HG02970 (cell line): ENCODE measurements around the gene TMEM129.

Experiments
- ATAC-seq: cut with Tn5 transposase; IDR thresholded peaks from one replicate; pipeline ENCODE4 v1.9.1; 2021; ENCODE audit warnings: mild to moderate bottlenecking, moderate library complexity, moderate number of reproducible peaks; ENCODE audit not compliant: unreplicated experiment, low FRiP score

TMEM129 gene

DNA sequence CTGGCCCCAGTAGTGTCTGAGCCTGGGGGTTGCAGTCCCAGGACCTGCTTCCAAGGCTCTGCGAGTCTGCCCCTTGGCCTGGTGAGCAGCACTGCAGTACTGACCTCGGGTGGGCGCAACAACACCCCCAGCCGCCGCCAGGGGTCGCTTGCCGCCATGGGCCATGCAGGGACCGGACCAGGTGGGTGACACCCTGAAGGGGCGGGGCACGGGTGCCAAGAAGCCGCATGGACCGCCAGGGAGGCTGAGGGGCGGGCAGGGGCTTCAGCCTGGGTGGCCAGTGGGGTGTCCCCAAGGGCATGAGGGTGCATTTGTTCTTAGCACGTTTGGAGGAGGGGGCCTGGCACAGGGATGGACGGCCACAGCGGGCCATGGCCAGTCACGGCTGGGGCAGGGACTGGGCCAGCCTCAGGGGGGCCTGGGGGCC is 25.2 kb upstream of the TMEM129 start:
- ATAC-seq: no peak

DNA sequence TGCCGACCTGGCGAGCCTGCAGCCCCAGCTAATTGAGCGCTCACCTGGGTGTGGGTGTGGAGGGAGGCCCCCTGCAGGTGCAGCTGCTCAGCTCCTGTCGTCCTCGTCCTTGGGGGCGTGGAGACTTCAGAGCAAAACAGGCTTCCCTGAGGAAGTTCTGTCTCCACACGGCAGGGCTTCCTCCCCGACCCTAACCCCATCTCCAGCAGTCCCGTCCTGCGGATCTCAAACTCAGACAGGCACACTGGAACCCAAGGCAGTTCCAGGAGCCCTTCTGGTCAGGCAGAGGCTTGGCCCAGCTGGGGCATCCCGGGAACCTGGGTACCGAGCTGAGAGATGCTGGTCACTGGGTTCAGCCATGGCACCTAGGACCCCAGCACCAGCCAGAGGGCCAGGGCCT is 24.6 kb upstream of the TMEM129 start:
- ATAC-seq: no peak

DNA sequence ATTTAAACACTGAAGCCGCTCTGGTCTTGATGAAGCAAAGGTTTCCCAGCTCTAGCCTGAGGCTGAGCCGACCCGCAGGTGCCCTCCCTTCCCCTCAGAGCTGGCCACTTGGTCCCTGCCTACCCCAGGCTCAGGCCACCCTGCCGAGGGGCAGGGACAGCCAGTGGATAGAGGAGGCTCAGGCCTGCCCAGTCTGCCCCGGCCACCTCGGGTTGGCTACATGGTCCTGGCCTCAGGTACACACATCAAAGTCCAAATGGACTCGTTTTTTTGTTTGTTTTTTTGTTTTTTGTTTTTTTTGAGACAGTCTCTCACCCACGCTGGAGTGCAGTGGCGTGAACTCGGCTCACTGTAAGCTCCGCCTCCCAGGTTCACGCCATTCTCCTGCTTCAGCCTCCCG is 24.0 kb upstream of the TMEM129 start:
- no peak for ATAC-seq

DNA sequence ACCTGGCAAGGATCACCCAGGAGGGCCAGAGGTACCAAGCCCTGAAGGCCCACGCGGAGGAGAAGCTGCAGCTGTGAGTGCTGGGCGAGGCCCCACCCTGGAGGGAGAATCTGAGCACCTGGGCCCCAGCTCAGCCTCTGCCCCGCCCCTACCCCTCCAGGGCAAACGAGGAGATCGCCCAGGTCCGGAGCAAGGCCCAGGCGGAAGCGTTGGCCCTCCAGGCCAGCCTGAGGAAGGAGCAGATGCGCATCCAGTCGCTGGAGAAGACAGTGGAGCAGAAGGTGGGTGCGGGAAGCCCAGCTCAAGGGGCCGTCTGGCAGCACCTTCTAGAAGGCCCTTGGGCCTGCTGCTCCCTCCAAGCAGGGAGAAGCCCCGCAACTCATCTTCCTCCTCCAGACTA is 23.4 kb upstream of the TMEM129 start:
- no peak for ATAC-seq

DNA sequence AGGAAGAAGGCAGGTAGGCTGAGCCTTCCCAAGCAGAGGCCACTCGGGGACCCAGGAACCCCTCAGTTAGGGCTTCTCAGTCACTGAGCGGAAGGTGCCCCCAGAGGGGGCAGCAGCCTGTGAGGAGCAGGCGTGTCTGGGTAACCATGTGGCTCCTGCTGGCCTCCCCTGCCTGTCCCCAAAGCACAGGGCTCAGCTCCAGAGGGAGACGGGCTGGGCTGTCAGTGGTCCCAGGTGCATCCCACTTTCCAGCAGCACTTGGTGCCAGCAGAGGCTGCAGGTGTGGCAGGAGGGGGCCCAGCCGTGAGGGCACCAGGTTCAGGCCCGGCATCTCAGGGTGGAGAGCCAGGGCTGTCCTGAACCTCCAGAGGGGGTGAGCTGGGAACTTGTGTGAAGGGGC is 22.9 kb upstream of the TMEM129 start:
- no peak for ATAC-seq

DNA sequence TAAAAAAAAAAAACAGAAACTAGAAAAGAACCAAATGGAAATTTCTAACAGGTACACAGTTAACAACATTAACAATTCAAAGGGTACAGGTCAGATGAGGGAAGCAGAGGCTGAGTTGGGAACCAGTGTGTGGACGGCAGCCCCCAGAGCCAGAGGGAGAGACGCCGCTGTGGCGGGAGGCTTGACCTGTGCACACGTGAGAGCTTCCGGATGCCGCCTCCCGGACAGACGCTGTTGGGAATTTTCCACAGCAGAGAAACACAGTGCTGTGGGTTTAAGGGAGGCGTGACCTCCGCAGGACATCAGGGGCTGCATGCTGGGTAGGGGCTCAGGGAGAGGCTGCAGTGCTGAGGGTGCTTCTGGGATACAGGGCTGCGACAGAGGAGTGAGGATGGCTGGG is 22.4 kb upstream of the TMEM129 start:
- no peak for ATAC-seq

DNA sequence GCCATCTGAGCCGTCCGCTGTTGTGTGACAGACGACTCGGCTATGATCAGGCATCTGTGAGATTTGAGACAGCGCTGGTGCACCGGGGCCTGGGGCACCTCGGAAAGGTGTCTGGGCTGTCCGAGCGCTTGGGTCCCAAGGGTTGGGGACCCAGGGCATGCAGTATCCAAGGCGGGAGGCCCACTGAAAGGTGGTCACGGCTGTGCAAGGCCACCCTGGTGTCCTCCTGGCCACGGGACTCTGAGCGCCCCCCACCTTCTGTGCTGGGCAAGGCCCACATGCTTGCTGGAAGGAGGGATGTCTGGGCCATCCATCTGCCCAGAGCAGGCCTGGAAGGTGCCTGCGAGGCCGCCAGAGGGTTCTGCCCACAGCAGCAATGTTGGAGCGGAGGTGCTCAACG is 20.1 kb upstream of the TMEM129 start:
- no peak for ATAC-seq

DNA sequence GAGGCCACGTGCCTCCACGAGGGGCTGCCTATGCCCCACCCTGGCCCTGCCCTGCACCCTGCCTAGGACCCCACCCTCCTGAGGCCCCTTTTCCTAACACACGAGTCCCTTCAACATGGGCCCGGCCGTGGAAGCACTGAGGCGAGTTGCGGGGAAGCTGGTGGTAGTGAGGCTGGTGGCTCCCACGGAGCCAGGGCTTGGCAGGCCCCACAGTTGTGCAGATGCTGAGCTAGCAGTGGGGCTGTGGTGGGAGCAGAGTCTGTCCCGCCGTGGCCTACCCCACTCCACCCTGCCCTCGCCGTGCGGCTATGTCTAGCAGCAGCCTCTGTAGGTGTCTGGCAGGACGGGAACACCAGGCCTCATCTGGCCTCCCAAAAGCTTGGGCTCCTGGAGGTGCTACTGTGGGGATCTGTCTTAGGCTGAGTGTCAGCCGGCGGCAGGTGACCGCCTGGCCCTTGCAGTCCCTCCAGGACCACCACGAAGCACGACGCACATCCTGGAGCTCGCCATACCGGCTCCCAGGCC is 19.0 kb upstream of the TMEM129 start:
- ATAC-seq: no peak

DNA sequence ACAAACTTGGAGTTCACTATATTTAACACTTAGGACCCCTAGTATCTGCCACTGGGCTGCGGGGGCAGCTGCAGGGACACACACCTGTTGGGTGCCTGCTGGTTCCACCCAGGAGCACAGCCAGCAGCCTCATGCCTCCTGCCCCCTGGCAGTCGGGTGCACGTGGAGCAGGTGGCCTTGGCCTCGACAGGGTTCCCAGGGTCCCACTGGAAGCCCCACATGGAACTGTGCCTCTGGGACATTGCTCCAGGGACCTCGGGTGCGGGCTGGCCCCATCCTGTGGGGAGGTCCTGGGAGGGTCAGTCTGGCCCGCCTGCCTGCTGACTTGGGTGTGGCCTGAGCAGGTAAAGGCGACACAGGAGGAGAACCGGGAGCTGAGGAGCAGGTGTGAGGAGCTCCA is 18.2 kb upstream of the TMEM129 start:
- ATAC-seq: no peak

DNA sequence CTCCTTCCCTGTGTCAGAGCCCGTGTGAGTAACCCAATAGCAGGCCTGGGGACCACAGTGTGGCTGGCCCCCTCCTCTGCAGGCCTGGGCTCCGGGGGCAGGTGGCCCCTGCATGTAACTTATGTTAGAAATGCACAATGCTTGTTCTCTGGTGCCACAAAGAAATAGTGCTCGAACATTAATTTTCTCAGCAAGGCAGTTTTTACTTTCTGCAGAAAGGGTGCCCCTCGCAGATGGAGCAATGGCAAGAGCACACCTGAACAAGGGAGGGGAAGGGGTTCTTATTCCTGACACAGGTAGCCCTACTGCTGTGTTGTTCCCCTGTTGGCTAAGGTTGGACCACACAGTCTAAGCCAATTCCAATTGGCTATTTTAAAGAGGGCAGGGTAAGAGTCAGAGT is 17.3 kb upstream of the TMEM129 start:
- ATAC-seq: no peak

DNA sequence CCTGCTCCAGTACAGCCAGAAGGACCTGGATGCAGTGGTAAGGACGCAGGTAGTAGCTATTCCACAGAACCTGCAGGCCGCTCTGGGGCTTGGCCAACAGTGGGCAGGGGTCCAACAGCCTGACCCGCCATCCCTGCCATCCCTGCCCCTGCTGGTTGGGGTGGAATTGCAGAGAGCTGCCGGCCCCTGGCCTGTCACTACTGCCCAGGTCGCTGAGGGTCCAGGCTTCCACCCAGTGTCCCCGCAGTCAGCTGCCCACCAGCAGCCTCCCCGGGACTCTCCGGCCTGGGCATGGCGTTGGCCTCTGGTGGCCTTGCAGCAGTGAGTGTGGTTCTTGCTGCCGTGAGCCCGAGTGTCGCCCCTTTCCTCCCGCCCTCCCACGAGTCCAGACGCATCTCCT is 16.5 kb upstream of the TMEM129 start:
- no peak for ATAC-seq

DNA sequence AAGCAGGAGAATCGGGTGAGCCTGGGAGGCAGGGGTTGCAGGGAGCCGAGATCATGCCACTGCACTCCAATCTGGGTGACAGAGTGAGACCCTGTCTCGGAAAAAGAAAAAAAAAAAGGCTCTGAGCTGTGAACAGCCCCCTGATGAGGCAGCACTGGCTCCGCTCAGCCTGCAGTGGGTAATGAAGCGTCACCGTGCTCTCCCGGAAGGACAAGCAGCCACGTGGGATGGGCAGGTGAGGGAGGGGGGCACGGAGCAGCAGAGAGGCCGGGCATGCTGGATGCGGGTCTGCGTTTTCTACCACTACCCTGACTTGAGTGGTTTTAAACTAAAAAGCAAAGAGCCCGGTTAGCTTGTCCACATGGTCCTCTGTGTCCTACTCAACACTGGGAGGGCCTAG is 15.7 kb upstream of the TMEM129 start:
- no peak for ATAC-seq

DNA sequence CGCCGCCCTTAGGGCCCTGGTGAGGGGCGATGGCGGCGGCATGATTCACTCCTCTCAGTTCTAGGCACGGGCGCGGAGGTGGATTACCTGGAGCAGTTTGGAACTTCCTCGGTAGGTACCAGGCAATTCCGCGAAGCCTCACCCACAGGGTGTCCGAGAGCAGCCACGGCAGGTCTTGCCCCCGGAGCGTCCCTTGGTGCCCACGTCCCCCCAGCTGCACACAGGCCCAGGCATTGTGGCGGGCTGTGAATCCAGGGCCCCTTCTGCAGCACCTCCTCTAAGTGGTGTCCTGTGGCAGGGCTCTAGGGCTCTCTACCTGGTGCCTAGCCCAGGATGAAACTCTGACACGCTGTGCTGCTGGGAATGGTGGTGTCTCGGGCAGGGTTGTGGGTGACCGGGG is 14.1 kb upstream of the TMEM129 start:
- ATAC-seq: no peak

DNA sequence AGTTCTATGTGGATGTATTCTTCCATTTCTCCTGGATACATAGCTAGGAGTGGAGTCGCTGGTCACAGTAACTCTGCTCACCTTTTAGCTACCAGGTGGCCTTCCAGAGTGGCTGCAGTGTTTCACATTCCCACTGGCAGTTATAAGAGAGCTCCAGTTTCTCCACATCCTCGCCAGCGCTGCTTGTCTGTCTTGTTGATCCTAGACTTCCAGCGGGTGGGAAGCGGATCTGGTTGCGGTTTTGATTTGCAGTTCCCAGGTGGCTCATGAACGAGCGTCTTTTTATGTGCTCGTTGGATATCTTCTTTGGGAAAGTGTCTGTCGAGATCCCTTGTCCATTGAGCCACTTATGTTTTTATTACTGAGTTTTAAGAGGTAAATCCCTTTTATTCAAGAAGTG is 11.8 kb upstream of the TMEM129 start:
- ATAC-seq: no peak

DNA sequence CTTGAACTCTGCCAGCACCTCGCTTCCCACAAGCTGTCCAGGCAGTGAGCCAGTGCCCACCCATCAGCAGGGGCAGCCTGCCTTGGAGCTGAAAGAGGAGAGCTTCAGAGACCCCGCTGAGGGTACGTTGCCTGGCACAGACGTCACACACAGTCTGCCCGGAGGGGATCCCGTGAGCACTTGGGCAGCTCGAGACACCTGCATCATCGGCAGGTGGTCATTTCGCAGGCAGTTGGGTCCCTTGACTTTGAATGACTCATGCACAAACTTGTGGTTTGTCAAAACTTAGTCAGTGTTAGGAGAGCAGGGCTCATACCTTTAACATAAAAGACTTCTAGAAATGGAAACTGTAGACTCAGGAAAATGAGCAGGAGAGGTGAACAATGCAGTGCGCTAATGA is 10.1 kb upstream of the TMEM129 start:
- ATAC-seq: no peak

DNA sequence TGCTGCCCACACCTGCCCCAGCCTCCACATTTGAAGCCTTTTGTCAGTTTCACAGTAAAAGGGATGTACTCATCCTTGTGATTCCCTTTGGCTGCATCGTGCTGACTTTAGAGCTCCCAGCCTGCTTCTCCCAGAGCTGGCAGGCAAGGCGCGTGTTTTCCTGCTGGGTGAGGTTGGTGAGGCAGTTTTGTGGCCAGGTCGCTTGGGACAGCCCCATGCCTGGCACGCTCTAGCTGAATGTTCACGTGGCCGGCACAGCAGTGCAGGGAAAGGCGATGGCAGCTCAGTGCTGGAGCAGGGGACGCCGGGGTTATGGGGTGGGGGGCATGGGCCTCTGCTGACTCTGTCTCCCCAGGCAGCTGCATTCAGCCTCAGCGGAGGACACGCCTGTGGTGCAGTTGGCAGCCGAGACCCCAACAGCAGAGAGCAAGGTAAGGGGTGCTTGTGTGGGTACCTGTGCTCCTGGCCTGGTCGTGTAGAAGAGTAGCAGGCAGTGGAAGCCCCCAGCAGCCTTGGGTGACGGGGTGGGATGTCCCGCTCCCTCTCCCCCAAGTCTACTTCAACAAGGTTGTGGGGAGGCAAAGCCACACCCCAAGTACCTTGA is 9.5 kb upstream of the TMEM129 start:
- ATAC-seq: no peak

DNA sequence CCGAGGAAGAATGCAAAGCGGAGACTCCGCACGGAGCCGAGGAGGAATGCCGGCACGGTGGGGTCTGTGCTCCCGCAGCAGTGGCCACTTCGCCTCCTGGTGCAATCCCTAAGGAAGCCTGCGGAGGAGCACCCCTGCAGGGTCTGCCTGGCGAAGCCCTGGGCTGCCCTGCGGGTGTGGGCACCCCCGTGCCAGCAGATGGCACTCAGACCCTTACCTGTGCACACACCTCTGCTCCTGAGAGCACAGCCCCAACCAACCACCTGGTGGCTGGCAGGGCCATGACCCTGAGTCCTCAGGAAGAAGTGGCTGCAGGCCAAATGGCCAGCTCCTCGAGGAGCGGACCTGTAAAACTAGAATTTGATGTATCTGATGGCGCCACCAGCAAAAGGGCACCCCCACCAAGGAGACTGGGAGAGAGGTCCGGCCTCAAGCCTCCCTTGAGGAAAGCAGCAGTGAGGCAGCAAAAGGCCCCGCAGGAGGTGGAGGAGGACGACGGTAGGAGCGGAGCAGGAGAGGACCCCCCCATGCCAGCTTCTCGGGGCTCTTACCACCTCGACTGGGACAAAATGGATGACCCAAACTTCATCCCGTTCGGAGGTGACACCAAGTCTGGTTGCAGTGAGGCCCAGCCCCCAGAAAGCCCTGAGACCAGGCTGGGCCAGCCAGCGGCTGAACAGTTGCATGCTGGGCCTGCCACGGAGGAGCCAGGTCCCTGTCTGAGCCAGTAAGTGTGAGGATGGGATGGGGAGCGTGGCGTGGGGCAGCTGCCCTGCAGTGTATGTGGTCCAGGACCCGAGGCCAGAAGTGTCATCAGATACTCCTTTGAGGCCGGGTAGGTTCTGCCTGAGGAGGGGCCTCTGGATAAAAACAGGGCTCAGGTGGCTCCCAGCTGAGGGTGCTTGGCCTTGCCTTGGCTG is 7.2 kb upstream of the TMEM129 start:
- ATAC-seq: no peak

DNA sequence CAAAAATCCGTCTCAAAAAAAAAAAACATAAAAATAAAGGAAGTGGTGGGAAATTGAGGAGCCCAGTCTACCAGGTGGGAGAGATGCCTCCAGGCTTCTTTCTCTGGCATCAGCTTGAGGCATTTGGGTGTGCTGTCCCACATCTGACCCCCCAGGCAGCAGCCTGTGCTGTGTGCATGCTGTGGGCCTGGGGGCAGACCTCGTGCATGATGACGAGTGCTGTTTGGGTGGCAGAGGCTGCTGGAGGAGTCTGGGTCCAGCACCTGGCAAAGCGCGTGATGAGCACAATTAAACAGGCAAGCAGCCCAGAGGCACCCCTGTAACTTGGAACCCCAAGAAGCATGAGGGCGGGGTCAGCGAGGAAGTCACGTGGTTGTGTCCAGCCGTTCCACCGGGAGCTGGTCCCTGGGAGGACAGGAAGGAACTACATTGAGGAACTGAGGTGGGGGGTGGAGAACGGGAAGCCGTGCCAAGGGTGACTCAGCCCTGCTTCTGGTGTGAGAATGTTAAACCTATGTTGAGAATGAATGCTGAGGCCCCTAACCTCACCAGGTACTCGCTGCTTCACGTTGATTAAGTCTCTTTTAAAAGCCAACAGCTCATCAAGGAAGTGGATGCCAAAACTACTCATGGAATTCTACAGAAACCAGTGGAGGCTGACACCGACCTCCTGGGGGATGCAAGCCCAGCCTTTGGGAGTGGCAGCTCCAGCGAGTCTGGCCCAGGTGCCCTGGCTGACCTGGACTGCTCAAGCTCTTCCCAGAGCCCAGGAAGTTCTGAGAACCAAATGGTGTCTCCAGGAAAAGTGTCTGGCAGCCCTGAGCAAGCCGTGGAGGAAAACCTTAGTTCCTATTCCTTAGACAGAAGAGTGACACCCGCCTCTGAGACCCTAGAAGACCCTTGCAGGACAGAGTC is 6.3 kb upstream of the TMEM129 start:
- ATAC-seq: no peak

DNA sequence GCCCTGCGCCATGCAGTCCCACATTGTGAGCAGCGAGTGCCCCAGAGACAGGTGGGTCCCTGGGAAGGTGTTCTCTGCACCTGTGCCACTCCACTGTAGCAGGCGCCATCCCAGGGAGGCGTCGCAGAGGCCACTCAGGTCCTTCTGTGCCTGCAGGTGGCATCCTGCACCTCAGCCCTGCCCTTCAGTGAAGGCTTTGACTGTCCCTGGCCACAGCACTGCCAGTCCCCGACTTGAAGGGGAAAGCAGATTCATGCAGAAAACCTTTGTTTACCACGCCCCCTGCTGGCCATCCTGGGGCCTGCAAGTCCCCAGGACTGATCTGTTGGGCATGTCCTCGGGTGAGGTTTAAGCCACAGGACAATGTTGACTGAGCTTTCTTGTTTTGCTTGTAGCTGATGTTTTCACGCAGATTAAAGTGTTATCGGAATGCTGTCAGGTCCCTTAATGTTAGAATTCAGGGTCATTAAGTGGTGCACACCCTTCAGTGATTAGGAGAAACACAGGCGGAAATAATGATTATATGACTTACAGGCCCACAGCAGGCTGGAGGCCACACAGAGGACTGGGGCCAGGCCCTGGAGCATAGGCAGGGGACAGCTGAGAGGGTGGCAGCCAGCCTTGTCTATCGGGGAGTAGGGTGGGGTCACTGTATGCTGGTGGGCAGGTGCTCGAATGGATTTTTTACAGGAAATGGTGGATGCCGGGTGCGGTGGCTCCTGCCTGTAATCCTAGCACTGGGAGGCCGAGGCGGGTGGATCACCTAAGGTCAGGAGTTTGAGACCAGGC is 5.2 kb upstream of the TMEM129 start:
- no peak for ATAC-seq

DNA sequence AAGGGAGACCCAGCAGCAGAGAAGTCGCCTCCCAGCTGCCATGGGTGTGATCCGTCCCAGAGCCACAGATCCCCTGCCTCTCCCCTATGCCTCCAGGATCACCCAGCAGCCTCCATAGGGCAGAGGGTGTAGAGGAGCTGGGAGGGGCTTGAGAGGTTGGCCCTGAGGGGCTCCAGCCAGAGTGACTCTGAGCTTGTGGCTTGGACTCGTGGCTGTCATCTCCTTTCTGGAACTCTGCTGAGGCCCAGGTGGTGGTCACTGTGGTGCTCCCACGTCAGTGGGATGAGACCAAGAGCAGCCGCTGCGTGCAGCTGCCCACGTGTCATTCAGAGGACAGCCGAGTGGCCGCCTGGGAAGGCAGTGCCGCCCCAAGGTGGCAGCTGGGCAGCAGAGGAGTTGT is 4.4 kb upstream of the TMEM129 start:
- ATAC-seq: no peak
